ENCODE data around the gene FBXW2. TPM values are rescaled to one million over a fixed set of nuclear protein-coding genes. Genes with fewer than 3 reads are reported as not detected.

Gene FBXW2
- total RNA-seq, 6 experiments from 2014 or later: 61.5 to 73.9 (median 67.7) TPM

- Mint-ChIP-seq H3K9me3 (no peaks in the 10 kb centered on the region), H3K36me3 (ENCODE audit: low read depth) (no peaks in the 10 kb centered on the region), H3K4me3 (no peak overlapping the region), H3K4me1 (ENCODE audit: low read depth) (0 out of 2 replicates have a peak, but pooled peaks cover 7% of the 10 kb centered on the region), H3K27ac (no peak overlapping the region), H3K27me3 (ENCODE audit: insufficient read depth) (no peaks in the 10 kb centered on the region)
- TF ChIP-seq, protein P1, sequence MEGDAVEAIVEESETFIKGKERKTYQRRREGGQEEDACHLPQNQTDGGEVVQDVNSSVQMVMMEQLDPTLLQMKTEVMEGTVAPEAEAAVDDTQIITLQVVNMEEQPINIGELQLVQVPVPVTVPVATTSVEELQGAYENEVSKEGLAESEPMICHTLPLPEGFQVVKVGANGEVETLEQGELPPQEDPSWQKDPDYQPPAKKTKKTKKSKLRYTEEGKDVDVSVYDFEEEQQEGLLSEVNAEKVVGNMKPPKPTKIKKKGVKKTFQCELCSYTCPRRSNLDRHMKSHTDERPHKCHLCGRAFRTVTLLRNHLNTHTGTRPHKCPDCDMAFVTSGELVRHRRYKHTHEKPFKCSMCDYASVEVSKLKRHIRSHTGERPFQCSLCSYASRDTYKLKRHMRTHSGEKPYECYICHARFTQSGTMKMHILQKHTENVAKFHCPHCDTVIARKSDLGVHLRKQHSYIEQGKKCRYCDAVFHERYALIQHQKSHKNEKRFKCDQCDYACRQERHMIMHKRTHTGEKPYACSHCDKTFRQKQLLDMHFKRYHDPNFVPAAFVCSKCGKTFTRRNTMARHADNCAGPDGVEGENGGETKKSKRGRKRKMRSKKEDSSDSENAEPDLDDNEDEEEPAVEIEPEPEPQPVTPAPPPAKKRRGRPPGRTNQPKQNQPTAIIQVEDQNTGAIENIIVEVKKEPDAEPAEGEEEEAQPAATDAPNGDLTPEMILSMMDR (IDR thresholded peaks at IDR 0.05): no peak
- no peak for DNase-seq
Measured at GRCh38 chr9:120741701-120742100, 51.5 kb downstream of the FBXW2 start.

GRCh38 chr9:120741191-120741590 lies 52.0 kb downstream of the FBXW2 start:
- H3K4me3 Mint-ChIP-seq: no peak overlapping the region
- no peak overlapping the region for H3K27ac Mint-ChIP-seq

DNA sequence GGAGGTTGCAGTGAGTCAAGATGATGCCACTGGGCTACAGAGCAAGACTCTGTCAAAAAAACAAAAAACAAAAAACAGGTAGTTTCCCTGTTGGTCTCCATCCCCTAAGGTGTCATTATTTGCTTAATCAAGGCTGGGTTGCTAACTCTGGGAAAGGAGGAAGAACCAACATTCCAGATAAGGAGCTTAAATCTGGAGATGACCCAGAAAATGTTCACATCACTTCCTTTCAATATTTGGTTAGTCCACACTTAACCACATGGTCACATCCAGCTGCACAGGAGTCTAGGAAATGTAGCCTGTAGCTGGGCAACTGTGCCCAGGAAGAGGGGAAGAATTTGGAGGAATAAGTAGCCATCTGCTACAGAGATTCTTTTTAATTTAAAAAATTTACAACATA lies 53.1 kb downstream of the FBXW2 start:
- H3K9me3 Mint-ChIP-seq: no peaks in the 10 kb centered on the region
- no peak overlapping the region for H3K27ac Mint-ChIP-seq
- DNase-seq: no peak
- no peak overlapping the region for H3K4me3 Mint-ChIP-seq
- peaks cover 16% of the 10 kb centered on the region; the same call in 1 of the 2 replicates for H3K4me1 Mint-ChIP-seq (ENCODE audit: low read depth)
- TF ChIP-seq, protein P1 (IDR thresholded peaks at IDR 0.05): no peak
- H3K27me3 Mint-ChIP-seq (ENCODE audit: insufficient read depth): no peaks in the 10 kb centered on the region
- H3K36me3 Mint-ChIP-seq (ENCODE audit: low read depth): no peaks in the 10 kb centered on the region

More at GRCh38 chr9:120741191-120741590, 52.0 kb downstream of the FBXW2 start:
- TF ChIP-seq, protein P1 (IDR thresholded peaks at IDR 0.05): no peak
- Mint-ChIP-seq H3K27me3 (ENCODE audit: insufficient read depth) (no peaks in the 10 kb centered on the region), H3K9me3 (no peaks in the 10 kb centered on the region), H3K4me1 (ENCODE audit: low read depth) (0 out of 2 replicates have a peak, but pooled peaks cover 7% of the 10 kb centered on the region), H3K36me3 (ENCODE audit: low read depth) (no peaks in the 10 kb centered on the region)
- no peak for DNase-seq

DNA sequence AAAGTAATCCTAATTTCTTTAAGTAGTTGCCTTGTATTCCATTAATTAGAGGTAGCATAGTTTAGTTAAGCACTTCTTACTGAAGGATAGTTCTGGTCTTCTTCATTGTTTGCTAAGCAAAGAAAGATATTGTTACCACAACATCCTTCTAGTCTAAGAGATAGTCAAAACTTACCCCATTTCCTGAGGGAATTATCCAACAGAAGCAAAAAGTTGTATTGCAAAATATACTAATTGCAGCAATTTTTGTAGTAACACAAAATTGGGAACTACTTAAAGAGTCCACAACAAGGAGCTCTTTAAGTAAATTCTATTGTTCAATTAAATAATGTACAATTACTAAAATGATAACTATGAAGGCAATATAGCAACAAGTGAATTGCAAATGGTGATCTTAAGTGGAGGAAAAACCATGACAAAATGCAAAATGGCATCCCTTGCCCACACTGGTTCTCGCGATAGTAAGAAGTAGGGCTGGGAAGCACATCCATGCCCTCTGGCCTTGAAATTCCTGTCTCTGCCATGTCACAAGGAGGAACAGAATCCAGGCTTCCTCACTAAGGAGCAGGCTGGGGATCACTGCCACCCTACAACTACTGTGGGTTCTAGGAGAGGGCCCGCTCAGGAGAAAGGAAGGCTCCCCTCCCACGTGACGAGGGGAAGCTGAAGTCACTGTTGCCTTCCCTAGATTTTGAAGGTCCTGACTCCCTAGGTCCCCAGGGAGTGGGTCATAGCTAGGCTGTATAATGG lies 55.6 kb downstream of the FBXW2 start:
- Mint-ChIP-seq H3K36me3 (ENCODE audit: low read depth) (no peaks in the 10 kb centered on the region), H3K4me3 (no peak overlapping the region), H3K27me3 (ENCODE audit: insufficient read depth) (no peaks in the 10 kb centered on the region), H3K9me3 (no peaks in the 10 kb centered on the region), H3K27ac (no peak overlapping the region), H3K4me1 (ENCODE audit: low read depth) (peaks cover 24% of the 10 kb centered on the region)
- TF ChIP-seq, protein P1 (IDR thresholded peaks at IDR 0.05): no peak
- no peak for DNase-seq

DNA sequence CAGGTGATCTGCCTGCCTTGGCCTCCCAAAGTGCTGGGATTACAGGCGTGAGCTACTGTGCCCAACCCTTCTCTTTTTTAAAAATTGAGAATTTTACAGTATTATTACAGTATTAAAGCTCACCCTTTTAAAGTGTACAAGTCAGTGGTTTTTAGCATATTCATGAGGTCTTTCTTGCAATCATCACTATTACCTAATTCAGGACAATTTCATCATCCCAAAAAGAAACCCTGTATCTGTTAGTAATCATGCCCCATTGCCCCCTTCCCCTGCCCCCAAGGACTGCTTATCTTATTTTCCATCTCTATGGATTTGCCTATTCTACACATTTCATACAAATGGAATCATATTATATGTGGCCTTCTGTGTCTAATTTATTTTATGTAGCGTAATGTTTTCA lies 56.3 kb downstream of the FBXW2 start:
- peaks cover 4% of the 10 kb centered on the region; the same call in 1 of the 2 replicates for H3K27me3 Mint-ChIP-seq (ENCODE audit: insufficient read depth)
- no peaks in the 10 kb centered on the region for H3K9me3 Mint-ChIP-seq
- H3K4me3 Mint-ChIP-seq: no peak overlapping the region
- TF ChIP-seq, protein P1 (IDR thresholded peaks at IDR 0.05): no peak
- H3K4me1 Mint-ChIP-seq (ENCODE audit: low read depth): peaks cover 23% of the 10 kb centered on the region
- H3K27ac Mint-ChIP-seq: no peak overlapping the region
- DNase-seq: no peak
- no peaks in the 10 kb centered on the region for H3K36me3 Mint-ChIP-seq (ENCODE audit: low read depth)
